HG02885 (cell line): ENCODE results near the gene KRT32.
"Not testable (repeated sequence)": the region's sequence is repeated elsewhere in the genome, so short reads cannot be mapped to it uniquely, and the experiment has no call there.

ENCODE experiments used
- ATAC-seq: cut with Tn5 transposase; IDR thresholded peaks from one replicate; pipeline ENCODE4 v1.9.1; 2021; ENCODE audit warnings: mild to moderate bottlenecking; ENCODE audit not compliant: unreplicated experiment, poor library complexity

Gene KRT32

DNA sequence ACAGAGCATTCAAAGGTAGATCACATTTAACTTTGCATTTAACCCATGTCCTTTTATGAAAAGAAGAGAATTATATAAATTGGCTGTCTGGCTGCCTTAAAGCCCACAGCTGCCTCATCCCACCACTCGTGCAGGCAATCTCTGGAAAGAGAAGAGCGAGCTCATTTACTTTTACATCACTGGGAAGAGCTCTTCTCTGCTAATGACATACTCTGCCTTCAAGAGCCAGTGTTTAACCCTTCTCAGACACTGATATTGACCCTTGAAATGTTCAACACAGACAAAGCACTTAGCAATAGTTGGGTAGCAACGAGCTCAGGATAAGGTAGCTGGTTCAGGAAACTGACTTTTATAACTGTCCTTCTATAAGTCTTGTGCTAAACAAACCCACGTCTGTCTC lies 33.2 kb downstream of the KRT32 start:
- ATAC-seq = no peak

DNA sequence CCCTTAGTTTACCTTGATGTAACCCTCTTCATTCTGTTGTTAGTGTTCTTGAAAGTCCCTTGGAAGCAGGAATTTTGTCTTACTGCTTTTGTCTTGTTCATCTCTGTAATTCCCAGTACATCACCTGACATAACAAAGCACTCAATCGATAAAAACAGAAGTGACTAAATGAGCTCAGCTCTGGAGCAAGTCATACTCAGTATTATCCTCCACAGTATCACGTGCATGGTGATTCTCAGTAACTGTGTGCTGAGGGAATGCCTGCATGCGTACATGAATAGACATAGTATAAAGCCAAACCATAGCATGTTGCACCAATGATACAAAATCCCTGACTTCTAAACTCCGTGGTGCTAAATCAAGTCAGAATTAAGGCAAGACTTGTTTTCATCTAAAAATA lies 33.6 kb downstream of the KRT32 start:
- ATAC-seq = no peak

DNA sequence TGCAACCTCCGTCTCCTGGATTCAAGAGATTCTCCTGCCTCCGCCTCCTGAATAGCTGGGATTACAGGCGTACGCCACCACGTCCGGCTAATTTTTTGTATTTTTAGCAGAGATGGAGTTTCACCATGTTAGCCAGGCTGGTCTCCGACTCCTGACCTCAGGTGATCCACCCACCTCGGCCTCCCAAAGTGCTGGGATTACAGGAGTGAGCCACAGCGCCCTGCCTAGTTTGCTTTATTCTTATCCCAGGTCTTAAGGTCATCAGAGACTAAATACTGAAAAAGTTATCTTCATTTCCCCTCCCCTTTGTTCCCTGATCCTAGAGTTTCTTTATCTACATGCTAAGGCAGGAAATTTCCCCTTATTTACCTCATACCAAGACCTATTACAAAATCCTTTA lies 36.8 kb downstream of the KRT32 start:
- ATAC-seq = not testable (repeated sequence)

DNA sequence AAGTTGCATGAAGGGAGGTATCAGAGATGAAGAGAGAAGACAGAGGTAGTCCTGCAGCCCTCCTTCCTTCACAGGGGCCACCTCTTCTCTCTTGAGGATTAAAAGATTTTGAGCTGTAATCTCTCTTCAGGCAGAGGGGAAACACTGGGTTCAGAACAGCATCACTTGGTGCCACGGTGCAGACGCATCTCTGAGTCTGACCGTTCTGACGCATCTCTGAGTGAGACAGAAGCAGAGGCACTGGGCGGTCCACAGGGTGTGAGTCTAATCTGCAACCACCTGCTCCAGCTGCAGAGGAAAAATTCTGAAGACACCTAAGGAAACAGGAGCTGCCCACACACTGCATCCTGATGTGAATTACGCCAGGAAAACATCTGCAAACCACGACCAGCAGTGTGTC lies 37.5 kb downstream of the KRT32 start:
- ATAC-seq = no peak

DNA sequence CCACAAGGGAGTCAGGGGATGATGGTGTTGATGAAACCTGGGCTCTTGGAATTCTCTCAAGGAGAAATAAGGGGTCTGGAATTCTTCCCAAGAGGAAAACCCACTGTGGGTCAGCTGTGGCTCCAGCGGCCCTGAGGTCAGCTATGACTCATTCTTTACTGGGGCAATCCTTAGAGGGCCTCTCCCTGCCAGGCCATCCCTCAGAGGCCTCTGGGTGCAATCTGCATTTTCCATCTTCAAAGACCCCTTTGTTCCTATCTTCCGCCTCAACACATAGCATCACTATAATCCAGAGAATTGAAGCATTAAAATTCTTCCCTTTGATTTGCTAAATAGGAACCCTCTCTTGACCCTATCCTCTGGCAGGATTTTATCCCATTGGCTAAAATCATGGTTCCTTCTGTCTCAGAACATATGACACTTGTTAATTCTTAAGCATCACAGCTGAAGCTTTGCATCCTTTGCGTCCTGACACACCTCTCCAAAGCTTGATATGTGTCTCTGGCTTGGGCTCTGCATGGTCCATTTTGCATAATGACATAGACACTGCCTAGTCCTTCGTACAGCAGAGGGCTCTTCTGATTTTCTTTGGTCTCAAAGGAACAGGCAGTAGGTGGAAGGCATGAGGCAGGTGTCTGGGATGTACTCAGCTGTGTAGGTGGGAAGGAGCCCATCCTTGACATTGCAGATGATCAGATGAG lies 38.4 kb downstream of the KRT32 start:
- no peak for ATAC-seq

DNA sequence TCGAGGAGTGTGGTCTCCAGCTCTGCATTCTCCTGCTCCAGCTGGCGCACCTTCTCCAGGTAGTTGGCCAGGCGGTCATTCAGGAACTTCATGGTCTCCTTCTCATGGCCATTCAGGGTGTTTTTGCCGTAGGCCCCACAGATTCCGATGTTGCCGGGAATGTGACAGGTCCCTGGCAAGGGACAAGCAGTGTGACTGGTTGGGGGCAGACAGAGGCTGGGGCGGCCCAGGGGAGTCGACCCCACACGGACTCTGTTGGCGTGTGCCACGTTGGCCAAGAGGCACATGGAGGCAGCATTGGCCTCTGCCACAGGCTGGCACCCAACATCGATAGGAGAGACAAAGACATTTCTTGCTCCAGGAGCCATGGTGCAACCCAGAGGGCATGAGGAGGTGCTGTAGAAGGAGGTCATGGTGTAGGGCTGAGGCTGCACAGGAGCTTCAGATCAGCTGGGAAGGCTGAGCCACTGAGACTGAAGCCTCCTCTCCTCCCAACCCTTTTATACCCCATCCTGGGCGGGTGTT lies 43.0 kb downstream of the KRT32 start, which contains the start of gene KRT37:
Gene KRT37 (minus strand): TSS at position 475 of the 525 bp plus-strand sequence. CDS start 62 bp downstream, at position 413.
- ATAC-seq = no peak

DNA sequence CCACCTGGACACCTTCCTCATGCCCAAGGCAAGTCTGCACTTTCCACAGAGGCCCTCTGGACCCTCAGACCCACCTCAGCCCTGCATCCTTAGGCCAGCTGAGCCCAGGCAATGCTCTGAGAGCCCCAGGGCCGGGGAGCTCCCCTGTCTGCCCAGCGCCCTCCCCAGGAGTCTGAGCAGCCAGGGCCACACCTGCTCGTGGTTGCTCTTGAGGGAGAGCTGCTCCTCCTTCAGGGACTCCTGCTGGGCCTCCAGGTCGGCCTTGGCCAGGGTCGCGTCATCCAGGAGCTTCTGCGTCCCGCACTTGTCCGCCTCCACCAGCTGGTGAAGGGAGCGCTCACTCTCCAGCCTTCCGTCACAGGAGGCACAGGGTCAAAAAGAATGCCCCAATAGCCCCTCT lies 44.6 kb downstream of the KRT32 start:
- not testable (repeated sequence) for ATAC-seq

DNA sequence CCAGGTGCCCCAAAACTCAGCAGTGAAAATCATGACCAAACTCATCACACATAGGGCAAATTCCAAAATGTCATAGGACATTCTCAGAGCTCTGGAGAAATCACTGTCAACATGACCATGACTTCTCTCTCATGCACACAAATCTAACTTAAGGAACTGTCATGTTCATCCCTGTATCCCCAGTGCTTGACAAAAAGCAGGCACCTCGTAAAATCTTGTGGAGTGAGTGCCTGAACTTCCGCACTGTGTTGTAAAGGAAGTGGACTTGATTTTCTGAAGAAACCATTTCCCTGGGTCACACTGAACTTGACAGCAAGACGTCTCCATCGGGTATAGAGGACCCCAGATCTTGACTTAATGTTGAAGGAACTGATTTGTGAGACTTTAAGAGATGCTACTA lies 45.6 kb downstream of the KRT32 start:
- no peak for ATAC-seq

DNA sequence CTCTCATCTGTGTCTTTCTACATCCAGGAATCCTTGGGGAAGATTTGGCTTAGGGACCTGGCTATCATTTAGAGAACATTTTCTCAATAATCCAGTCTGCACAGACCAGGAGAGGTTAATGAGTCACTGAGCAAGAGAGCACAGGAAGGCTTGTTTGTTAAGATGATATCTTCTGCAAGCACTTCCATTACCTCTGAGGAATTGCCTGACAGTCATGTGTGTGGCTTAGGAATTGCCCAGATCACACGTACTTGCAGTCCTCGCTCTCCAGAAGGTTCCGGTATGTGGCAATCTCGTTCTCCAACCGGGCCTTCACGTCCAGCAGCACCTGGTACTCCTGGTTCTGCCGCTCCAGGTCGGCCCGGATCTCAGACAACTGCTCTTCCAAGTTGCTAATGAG lies 46.1 kb downstream of the KRT32 start:
- no peak for ATAC-seq

DNA sequence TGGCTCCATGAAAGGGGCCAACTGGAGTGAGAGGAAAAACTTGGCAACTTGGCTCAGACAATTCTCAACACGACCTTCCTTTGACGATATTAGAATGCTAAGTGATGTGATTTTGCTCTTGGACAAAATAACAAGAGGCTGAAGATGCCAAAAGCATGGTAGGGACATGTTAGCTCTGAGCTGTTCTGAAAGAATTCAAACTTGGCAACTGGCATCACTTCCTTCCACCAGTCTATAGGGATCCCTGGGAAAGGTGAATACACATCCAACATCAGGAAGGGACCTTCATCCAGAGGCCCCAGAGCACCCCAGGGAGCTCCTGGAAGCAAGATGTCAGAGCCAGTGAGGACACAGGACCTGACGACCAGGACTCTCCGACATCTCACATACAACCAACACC lies 47.1 kb downstream of the KRT32 start:
- ATAC-seq = no peak

DNA sequence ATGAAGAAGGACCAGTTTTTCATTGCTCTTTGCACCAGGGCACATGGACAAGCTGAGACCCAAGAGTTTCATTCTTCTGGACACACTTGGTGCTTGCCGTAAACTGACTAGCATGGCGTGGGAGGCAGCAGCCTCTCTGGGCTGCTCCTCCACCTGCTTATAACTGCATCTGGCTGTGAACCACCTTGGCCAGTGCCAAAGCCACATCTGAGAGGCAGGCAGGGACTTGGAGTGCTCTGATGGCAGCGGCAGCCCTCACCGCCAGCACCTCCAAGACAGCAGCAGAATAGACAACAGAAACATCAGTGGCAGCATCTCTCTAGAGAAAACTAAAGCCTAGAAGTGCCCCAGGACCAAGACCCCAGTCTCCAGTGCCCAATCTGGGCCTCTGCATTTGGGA lies 47.5 kb downstream of the KRT32 start:
- ATAC-seq = no peak

DNA sequence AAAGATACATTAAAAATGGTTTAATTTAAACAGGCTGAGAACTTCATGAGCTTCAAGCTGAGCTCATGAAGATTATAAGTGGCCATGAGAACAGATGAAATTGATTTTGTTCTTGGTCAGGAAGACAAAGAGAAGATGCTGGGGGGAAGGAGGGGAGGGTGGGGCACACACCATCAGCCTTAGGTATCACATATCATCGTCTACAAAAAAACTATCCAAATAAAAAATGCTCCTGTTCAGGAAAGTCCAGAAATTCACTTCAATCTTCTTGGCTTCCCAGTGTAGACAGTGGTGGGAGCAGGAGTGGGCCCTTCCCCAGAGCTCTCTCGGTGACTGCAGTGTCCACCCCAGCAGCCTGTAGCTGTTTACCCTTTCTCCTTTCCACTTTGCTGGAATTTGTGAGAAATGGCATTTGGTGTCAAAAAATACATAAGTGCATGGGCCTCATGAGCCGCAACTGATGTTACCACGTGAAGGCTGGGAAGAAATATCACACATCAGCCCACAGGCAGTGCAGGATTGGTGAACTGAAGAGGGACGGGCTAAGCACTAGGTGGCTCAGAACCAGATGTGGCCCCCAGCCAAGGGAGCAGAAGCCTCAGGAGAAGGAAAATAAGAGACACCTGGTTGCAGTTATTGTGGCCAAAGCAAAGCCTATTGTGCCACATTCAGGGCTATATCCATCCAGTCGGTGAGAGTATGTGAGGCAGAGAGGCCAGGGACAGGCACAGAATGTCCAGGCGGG lies 48.9 kb downstream of the KRT32 start:
- ATAC-seq = no peak

DNA sequence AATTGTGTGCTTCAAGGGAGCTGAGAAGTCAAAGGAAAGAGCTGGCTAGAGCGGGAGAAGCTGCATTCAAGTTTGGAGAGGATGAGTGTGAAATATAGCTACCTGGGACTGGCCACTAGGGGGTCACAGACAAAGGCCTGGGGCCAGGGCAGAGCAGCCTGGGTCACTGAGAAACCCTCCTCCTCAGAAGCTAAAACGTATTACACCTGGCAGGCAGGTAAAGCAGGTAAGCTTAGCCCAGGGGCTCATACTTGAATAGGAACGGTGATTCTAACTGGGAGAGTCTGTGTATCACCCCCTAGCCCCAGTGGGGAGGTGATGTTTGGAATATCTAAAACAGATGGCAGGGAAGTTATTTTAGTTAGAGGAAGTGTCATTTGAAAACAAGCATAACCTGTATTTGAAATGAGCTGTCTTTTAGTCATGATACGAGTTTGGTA lies 49.6 kb downstream of the KRT32 start:
- ATAC-seq = no peak

DNA sequence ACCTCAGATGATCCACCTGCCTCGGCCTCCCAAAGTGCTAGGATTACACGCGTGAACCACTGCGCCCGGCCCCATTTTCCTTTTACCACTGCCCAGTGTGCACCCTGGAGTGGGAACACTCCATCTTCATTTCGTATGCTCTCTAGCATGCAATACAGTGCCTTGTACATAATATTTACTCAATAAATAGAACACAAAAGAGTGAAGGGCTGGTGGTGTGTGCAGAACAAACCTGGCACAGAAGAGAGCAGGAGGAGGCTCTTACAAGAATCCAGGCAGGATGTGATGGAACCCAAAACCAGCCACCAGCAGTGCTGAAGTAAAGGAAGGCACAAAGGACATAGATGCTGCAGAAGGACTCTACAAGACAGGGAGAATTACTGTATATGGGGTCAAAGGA lies 50.1 kb downstream of the KRT32 start:
- ATAC-seq = no peak

DNA sequence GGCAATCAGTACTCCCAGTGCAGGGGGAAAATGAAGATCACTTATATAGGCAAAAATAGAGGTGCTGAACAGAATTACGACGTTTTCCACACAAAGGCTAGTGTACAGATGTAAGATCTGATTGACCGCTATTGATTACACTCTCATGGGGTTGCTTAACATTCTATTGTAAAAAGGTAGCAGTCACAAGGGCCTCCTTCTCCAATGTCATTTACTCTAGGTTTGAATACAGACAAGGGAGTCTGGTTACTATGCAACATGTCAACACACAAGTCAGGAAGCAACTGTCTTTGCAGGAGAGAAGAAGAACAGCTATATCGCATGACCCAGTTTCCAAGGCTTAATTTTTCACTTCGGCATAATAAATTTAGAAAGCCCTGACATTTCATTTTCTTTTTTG lies 50.7 kb downstream of the KRT32 start:
- ATAC-seq = no peak

DNA sequence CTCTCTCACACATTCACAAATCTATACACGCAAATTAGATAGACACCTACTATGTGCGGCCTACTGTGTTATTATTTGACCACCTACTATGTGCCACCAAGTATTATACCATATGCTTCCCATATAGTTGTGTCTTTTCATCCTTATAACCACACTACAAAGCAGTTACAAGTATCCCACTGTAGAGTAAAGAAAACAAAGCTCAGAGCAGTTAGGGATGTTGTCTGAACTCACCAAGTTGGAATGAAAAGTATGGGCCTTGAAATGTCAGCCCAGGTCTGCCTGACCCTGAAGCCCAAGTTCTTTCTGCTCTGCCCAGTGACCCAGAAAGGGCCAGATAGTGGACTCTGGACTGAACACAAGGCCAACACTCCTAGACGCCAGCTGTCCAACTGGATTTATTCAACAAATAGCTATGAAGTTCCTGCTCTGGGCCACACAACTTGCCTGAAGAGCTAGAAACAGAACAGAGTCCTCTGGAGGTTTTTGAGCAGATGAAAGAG lies 51.3 kb downstream of the KRT32 start:
- ATAC-seq = no peak

DNA sequence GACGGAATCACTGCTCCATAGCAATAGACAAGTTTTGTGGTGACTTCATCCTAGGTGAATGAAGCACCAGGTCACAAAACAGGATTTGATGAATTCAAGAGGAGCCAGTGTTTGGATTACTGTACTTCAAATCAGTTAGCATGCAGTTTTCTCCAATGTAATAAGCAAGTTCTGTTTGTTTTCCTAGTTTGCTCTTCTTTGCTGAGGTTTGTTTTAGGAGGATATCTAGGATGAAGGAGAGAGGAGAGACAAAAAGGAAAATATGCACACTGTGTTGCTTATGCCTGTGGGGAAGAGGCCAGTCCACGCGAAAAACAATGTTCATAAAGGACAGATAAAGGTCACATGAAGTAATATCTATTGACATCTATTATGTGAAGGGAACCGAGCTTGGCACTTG lies 51.8 kb downstream of the KRT32 start:
- no peak for ATAC-seq

DNA sequence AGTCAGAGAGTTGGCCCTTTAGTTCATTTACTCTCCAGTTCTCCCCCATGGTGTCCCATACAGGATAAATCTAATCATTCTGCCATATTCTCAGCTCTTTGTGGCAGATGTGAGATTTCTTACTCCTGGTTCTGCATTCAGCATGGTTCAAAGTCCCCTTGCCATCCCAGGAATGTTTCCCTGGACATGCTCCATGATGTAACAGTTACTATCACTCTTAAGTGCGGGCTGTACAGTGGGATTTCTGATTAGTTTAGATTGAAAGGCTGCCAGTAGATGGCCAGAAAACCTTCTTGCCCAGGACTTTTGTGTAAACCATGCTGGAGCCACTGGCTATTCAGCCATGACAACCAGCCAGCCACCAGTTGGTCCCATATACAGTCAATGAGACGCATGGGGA lies 53.2 kb downstream of the KRT32 start:
- ATAC-seq = no peak

DNA sequence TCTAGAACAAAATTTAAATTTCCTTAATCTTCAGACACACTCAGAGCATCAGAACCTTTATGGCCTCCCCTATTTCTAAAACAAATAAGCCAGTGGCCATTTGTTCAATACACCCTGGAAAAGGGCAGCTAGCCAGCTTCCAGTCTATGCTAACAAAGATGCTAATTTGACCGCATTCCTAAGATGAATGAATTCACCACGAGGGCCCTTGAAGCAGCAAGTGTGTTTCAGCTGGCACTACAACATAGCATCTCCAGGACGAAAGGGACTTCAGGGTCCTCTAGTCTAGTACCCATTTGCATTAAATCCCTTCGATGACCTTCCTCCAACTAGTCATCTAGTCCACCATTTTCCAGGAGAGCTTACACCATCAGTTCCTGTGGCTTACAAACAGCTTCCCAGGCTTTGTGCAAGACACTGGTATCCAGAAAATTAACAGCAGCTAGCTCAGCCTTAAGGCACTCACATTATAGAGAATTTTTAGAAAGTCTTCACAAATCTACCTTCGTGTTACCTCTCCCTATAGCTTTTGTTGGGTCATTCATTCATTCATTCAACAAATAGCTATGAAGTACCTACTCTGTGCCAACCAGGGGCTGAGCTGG lies 53.7 kb downstream of the KRT32 start:
- no peak for ATAC-seq

DNA sequence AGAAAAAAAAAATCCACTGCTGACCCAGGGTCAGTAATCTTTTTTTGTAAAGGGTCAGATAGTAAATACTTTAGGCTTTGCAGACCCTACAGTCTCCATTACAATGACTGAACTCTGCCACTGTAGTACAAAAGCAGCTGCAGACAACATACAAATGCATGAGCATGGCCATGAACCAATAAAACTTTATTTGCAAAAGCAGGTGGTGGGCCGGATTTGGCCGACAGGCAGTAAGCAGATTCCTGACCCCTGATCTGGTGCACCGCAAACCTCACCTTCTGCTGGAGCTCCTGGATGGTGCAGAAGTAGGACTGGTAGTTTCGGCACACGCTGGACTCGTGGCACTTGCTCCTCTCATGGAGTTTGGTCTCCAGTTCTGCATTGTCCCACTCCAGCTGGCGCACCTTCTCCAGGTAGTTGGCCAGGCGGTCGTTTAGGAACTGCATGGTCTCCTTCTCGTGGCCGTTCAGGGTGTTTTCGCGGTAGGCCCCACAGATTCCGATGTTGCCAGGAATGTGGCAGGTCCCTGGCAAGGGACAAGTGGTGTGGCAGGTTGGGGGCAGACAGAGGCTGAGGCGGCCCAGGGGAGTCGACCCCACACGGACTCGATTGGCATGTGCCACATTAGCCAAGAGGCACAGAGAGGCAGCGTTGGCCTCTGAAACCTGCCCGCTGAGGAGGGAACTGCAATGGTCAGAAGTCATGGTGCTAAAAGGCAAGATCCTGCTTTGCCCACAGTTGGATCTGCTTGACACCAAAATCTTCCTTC lies 55.9 kb downstream of the KRT32 start:
- no peak for ATAC-seq
